ENCODE measurements around the gene AUTS2.

Gene AUTS2

DNA sequence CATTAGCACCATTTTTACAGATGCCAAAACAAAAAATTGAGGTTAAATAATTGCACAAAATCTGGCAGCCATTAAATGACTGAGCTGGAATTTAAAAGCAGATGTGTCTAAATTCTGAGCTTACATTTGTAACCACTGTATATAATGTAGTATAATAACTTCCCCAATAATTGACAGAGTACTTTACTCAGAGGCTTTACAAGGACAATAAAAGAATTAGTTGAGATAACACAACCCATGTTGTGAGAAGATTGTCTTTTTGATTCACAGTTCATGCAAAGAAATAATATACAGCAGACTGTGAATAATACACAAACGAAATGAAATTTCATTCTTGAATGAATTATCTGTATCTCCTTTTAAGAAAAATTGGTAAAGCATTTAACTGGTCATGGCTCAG lies 417.1 kb downstream of the AUTS2 start:
- no peak for DNase-seq (ENCODE audit: low spot score)
- TF ChIP-seq, protein P1, sequence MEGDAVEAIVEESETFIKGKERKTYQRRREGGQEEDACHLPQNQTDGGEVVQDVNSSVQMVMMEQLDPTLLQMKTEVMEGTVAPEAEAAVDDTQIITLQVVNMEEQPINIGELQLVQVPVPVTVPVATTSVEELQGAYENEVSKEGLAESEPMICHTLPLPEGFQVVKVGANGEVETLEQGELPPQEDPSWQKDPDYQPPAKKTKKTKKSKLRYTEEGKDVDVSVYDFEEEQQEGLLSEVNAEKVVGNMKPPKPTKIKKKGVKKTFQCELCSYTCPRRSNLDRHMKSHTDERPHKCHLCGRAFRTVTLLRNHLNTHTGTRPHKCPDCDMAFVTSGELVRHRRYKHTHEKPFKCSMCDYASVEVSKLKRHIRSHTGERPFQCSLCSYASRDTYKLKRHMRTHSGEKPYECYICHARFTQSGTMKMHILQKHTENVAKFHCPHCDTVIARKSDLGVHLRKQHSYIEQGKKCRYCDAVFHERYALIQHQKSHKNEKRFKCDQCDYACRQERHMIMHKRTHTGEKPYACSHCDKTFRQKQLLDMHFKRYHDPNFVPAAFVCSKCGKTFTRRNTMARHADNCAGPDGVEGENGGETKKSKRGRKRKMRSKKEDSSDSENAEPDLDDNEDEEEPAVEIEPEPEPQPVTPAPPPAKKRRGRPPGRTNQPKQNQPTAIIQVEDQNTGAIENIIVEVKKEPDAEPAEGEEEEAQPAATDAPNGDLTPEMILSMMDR (IDR thresholded peaks at IDR 0.05; ENCODE audit: extremely low read depth, missing control alignments), result no peak

DNA sequence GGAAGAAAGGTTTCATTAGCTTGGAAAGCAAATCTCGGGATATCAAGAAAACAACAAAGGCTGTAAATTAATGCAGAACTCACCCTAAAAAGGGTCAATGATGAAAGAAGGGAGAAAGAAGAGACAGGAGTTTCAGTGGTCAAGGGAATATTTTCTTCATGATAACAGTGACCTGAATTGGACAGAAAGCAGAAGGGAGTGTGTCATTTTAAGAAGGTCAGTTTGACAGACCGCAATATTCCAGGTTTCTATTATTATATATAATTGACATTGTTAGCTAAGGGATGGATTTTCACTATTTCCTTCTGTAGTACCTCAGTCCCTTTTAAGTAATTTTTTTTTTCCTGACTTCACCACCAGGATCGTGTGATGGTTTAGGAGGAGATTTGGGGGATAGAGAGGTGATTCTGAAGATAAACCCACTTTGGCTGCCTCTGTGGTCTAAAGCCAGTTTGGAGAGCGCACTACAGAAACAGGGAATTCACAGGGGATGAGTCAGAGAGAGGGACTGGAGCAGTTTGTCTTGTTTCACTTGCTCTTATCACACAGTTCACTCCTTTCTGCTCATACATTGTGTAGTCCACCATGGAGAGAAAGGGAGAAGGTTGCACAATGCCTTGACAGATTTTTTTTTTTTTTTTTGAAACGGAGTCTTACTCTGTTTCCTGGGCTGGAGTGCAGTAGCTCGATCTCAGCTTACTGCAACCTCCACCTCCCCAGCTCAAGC lies 417.9 kb downstream of the AUTS2 start:
- TF ChIP-seq, protein P1 (IDR thresholded peaks at IDR 0.05; ENCODE audit: extremely low read depth, missing control alignments), result no peak
- no peak for DNase-seq (ENCODE audit: low spot score)

DNA sequence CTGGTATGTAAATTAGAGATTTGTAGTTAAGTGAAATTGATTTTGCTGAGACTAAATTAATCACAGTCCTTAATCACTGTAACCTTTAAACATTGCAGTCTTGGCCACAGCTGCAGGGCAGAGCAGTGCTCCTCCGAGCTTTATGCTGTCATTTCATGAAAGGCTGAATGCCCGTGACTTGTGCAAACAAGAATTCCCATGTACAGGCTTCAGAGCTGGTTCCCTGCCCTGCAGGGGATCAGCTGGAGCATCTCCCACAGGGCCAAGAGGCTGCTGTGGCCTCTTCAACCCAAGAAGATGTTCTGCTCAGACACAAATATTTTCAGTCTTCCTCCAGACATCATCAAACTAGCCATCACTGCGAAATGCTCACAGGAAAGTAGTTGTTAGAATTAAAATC lies 419.1 kb downstream of the AUTS2 start:
- no peak for DNase-seq (ENCODE audit: low spot score)
- TF ChIP-seq, protein P1 (IDR thresholded peaks at IDR 0.05; ENCODE audit: extremely low read depth, missing control alignments), result no peak

DNA sequence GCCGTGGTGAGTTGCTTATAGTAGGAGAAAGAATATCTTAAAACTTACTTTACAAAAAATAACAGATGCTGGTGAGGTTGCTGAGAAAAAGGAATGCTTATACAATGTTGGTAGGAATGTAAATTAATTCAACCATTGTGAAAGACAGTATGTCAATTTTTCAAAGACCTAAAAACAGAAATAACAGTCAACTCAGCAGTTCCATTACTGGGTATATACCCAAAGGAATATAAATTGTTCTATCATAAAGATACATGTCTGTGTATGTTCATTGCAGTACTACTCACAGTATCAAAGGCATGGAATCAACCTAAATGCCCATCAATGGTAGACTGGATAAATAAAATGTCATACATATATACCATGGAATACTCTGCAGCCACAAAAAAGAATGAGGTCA lies 420.4 kb downstream of the AUTS2 start:
- TF ChIP-seq, protein P1 (IDR thresholded peaks at IDR 0.05; ENCODE audit: extremely low read depth, missing control alignments), result no peak
- no peak for DNase-seq (ENCODE audit: low spot score)

DNA sequence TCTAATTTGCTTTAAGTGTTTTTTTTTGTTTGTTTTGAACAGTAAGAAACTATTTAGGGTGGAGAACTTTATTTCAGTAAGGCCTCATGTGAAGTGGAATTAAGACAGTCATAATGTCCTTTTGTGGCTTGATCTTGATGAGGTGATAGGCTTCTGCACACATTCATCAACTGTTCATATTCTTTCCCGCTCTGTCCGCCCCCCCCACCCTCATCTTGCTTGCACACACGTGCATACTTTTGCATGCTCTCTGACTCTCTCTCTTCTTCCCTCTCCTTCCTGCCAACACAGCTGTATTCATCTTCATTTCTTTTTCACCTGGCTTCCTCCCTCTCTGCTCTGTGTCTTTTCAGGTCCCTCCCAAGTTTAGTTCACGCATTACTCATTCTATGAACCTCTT lies 429.6 kb downstream of the AUTS2 start:
- DNase-seq (ENCODE audit: low spot score), result no peak
- TF ChIP-seq, protein P1 (IDR thresholded peaks at IDR 0.05; ENCODE audit: extremely low read depth, missing control alignments), result no peak

DNA sequence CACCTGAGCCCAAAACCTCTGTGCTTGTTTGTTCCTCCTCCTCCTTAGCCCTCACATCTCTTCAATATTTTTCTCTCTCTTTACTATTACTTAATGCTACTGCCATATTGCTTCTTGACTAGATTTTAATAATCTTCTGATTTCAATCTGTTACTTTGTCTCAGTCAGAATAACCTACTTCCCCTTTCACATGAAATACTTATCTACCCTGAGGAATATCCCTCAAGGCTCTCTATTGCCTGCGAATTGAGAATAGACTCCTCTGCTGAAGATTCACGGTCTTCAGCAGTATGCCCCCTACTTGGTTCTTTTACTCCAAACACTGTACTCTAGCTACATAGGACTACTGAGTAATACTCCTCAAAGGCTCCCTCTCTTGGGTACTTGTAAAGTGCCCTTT lies 430.3 kb downstream of the AUTS2 start:
- DNase-seq (ENCODE audit: low spot score), result no peak
- TF ChIP-seq, protein P1 (IDR thresholded peaks at IDR 0.05; ENCODE audit: extremely low read depth, missing control alignments), result no peak

DNA sequence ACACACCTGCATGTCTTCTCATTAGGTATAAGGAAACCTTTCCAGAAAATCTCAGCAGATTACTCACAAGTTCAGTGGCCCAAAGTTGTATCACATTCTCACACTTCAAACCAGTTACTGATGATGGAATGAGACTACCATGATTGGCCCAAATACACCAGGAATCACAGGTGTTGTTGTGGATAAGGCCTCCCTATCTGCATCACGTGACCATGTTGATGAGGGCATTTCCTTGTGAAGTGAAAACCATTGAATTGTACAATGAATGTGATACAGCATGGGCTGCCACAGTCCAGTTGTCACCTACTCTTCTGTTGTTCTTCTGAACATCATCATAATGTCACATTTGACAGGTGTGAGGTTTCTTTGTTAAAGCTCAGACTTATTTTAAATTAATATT lies 431.7 kb downstream of the AUTS2 start:
- TF ChIP-seq, protein P1 (IDR thresholded peaks at IDR 0.05; ENCODE audit: extremely low read depth, missing control alignments), result no peak
- no peak for DNase-seq (ENCODE audit: low spot score)
